Measurements from ENCODE around the gene ITGBL1.

ITGBL1 gene

GRCh38 chr13:101452519-101453485 is at the start of gene ITGBL1:
Gene ITGBL1 (plus strand): TSS chr13:101452675. CDS start chr13:101452834, 159 bp downstream.
- TF ChIP-seq CTCF (IDR thresholded peaks at IDR 0.05; ENCODE audit: unreplicated experiment in 3 of 3): no peak
- Mint-ChIP-seq H3K4me3 (no peak within 1 kb of the TSS), H3K36me3 (ENCODE audit: low read depth) (no peaks in the 10 kb centered on the region), H3K9me3 (no peaks in the 10 kb centered on the region), H3K27me3 (ENCODE audit: low read depth) (peaks cover 3% of the 10 kb centered on the region), H3K4me1 (peaks cover 4% of the 10 kb centered on the region), H3K27ac (no peak within 1 kb of the TSS)

GRCh38 chr13:101406791-101407190 is 45.7 kb upstream of the ITGBL1 start:
- Mint-ChIP-seq H3K36me3 (ENCODE audit: low read depth) (no peaks in the 10 kb centered on the region), H3K4me3 (no peak overlapping the region), H3K9me3 (no peaks in the 10 kb centered on the region), H3K27ac (no peak overlapping the region), H3K4me1 (no peaks in the 10 kb centered on the region), H3K27me3 (ENCODE audit: low read depth) (peaks cover 9% of the 10 kb centered on the region)
- TF ChIP-seq CTCF (IDR thresholded peaks at IDR 0.05; ENCODE audit: unreplicated experiment in 3 of 3): no peak

GRCh38 chr13:101408154-101408553 is 44.3 kb upstream of the ITGBL1 start:
- TF ChIP-seq CTCF (IDR thresholded peaks at IDR 0.05; ENCODE audit: unreplicated experiment in 3 of 3): no peak
- Mint-ChIP-seq H3K27ac (no peak overlapping the region), H3K27me3 (ENCODE audit: low read depth) (peaks cover 9% of the 10 kb centered on the region), H3K9me3 (no peaks in the 10 kb centered on the region), H3K36me3 (ENCODE audit: low read depth) (no peaks in the 10 kb centered on the region), H3K4me3 (no peak overlapping the region), H3K4me1 (no peaks in the 10 kb centered on the region)

- Mint-ChIP-seq H3K4me3 (no peak overlapping the region), H3K36me3 (ENCODE audit: low read depth) (no peaks in the 10 kb centered on the region), H3K27ac (no peak overlapping the region), H3K27me3 (ENCODE audit: low read depth) (peaks cover 11% of the 10 kb centered on the region), H3K9me3 (no peaks in the 10 kb centered on the region), H3K4me1 (no peaks in the 10 kb centered on the region)
- no peak for TF ChIP-seq CTCF (IDR thresholded peaks at IDR 0.05; ENCODE audit: unreplicated experiment in 3 of 3)
Observed at GRCh38 chr13:101408992-101409656, 43.4 kb upstream of the ITGBL1 start.

GRCh38 chr13:101412076-101412475 is 40.4 kb upstream of the ITGBL1 start:
- H3K4me1 Mint-ChIP-seq: no peaks in the 10 kb centered on the region
- peak overlapping the region in 2 of 3 experiments; percentile 23 to 32 for H3K27ac Mint-ChIP-seq
- TF ChIP-seq CTCF (IDR thresholded peaks at IDR 0.05; ENCODE audit: unreplicated experiment in 3 of 3): no peak
- H3K9me3 Mint-ChIP-seq: no peaks in the 10 kb centered on the region
- H3K4me3 Mint-ChIP-seq: peak overlapping the region in 1 of 3 experiments; percentile 20
- H3K36me3 Mint-ChIP-seq (ENCODE audit: low read depth): no peaks in the 10 kb centered on the region
- H3K27me3 Mint-ChIP-seq (ENCODE audit: low read depth): peaks cover 32% of the 10 kb centered on the region
